Ishikawa (cell line): ENCODE data around the gene MAPKBP1.

Experiments used
- CREB1 ChIP-seq: IDR thresholded peaks from 2 replicates; pipeline ENCODE4 v1.6.1; 2012; ENCODE audit warnings: low read depth
- EP300 ChIP-seq: IDR thresholded peaks from 2 replicates; pipeline ENCODE4 v1.6.1; 2012; ENCODE audit warnings: borderline replicate concordance
- MAX ChIP-seq: IDR thresholded peaks from 2 replicates; pipeline ENCODE4 v1.6.1; 2012
- NFIC ChIP-seq: IDR thresholded peaks from 2 replicates; pipeline ENCODE4 v1.6.1; 2012
- RAD21 ChIP-seq: IDR thresholded peaks from 2 replicates; pipeline ENCODE4 v1.6.1; 2012; ENCODE audit warnings: low read depth
- REST ChIP-seq: IDR thresholded peaks from 2 replicates; pipeline ENCODE4 v1.6.1; 2012; ENCODE audit warnings: low read depth, mild to moderate bottlenecking
- TAF1 ChIP-seq: IDR thresholded peaks from 2 replicates; pipeline ENCODE4 v1.6.1; 2012; ENCODE audit warnings: low read depth, mild to moderate bottlenecking
- TEAD4 ChIP-seq: IDR thresholded peaks from 2 replicates; pipeline ENCODE4 v1.6.1; 2012
- YY1 ChIP-seq: IDR thresholded peaks from 2 replicates; pipeline ENCODE4 v1.6.1; 2012; ENCODE audit warnings: low read depth

- TF ChIP-seq TAF1 (no peak), RAD21 (no peak), TEAD4 (no peak), YY1 (no peak), MAX (no peak), CREB1 (no peak), REST (no peak), EP300 (no peak), NFIC (no peak)
These were observed 25.2 kb downstream of the MAPKBP1 start for GRCh38 chr15:41799488-41799805.
